GM13977 (cell line): Measurements from ENCODE around the gene CFAP46.

ENCODE experiments used
- DNase-seq: peaks from one replicate; pipeline ENCODE4 v3.0.0; 2012; ENCODE audit warnings: low spot score
- CTCF ChIP-seq: IDR thresholded peaks from 2 replicates; pipeline ENCODE4 v1.5.1; 2012; ENCODE audit warnings: mild to moderate bottlenecking, control low read depth; ENCODE audit not compliant: insufficient read depth; ENCODE audit errors: extremely low read depth, missing control alignments
- in situ Hi-C: fragments of 300-500 bp; cut with MboI; formaldehyde crosslinking; loops from one replicate; pipeline ENCODE4 v1.12.0; 2022; ENCODE audit warnings: low sequenced_read_pairs, low pct_unique_long_range_greater_than_20kb, mixed read lengths, inconsistent platforms; ENCODE audit not compliant: unreplicated experiment

Gene CFAP46

GRCh38 chr10:132913559-132914115 is 28.7 kb downstream of the CFAP46 start:
- no peak for TF ChIP-seq CTCF
- in situ Hi-C loops, result no loop called here
- no peak for DNase-seq

- no peak for TF ChIP-seq CTCF
- in situ Hi-C loops, result no loop called here
- DNase-seq, result peak; percentile 21
Observed at GRCh38 chr10:132912713-132913558, 29.4 kb downstream of the CFAP46 start.

GRCh38 chr10:132912225-132912712 is 30.1 kb downstream of the CFAP46 start:
- DNase-seq, result no peak
- TF ChIP-seq CTCF, result no peak
- in situ Hi-C loops, result no loop called here

- no peak for DNase-seq
- in situ Hi-C loops, result no loop called here
- no peak for TF ChIP-seq CTCF
Observed at GRCh38 chr10:132911786-132912097, 30.6 kb downstream of the CFAP46 start.

GRCh38 chr10:132910901-132911785 is 31.2 kb downstream of the CFAP46 start:
- no peak for DNase-seq
- in situ Hi-C loops, result no loop called here
- no peak for TF ChIP-seq CTCF

GRCh38 chr10:132910186-132910880 is 32.0 kb downstream of the CFAP46 start:
- no peak for TF ChIP-seq CTCF
- DNase-seq, result no peak
- in situ Hi-C loops, result no loop called here
